BLaER1 treated with 17β-estradiol and CSF1 and Interleukin-3, amounts not matched to agents 10 nM and 100 nM (cell line): ENCODE data around the gene CYP2D6.
"Not testable (repeated sequence)": the region's sequence is repeated elsewhere in the genome, so short reads cannot be mapped to it uniquely, and the experiment has no call there.

Experiments
- H3K27ac ChIP-seq, 11 experiments: shearing (Covaris generic); formaldehyde crosslinking; 2 replicates each; pipeline ENCODE4 v1.8.1; 2022
- H3K27me3 ChIP-seq, 11 experiments: shearing (Covaris generic); formaldehyde crosslinking; 2 replicates each; pipeline ENCODE4 v1.8.1; 2022
- H3K36me3 ChIP-seq, 11 experiments: shearing (Covaris generic); formaldehyde crosslinking; 2 replicates each; pipeline ENCODE4 v1.8.1; 2022
- H3K4me1 ChIP-seq, 10 experiments: shearing (Covaris generic); formaldehyde crosslinking; 2 replicates each; pipeline ENCODE4 v1.8.1; 2022
- H3K4me2 ChIP-seq, 11 experiments: shearing (Covaris generic); formaldehyde crosslinking; 2 replicates each; pipeline ENCODE4 v1.8.1; 2022
- H3K4me3 ChIP-seq, 10 experiments: shearing (Covaris generic); formaldehyde crosslinking; 2 replicates each; pipeline ENCODE4 v1.8.1; 2022
- H3K9ac ChIP-seq, 11 experiments: shearing (Covaris generic); formaldehyde crosslinking; 2 replicates each; pipeline ENCODE4 v1.8.1; 2022
- H3K9me3 ChIP-seq, 11 experiments: shearing (Covaris generic); formaldehyde crosslinking; replicated peaks in 1 of 11; 2 replicates each; pipeline ENCODE4 v1.8.1; 2022
- H4K20me1 ChIP-seq, 11 experiments: shearing (Covaris generic); formaldehyde crosslinking; 2 replicates each; pipeline ENCODE4 v1.8.1; 2022
- Cebpa-rat ChIP-seq, 11 experiments: shearing (Covaris generic); IDR thresholded peaks; 2 replicates each; pipeline ENCODE4 v1.8.1; 2022

Gene CYP2D6

DNA sequence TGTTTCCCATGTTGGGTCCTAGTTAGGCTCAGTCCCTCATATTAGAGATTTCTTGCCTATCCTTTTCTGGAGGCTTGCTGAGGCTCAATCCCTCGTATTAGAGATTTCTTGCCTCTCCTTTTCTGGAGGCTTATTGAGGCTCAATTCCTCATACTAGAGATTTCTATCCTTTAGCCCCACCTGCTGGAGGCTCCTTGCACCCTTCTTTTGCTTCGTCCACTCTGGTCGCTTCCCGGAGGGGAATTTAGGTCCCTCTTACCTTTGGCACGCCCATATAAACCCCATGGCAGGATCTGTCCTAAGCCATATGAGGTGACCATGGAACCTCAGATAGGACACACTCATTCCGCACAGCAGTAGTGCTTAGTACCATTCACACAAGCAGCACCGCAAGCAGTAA, 15.9 kb downstream of the CYP2D6 start:
- Histone ChIP-seq H3K9ac (no peak overlapping the region), H3K4me1 (peaks cover 1 to 18% (median 7%) of the 10 kb centered on the region in 10 experiments)
- no peak for TF ChIP-seq Cebpa-rat (IDR thresholded peaks at IDR 0.05)

DNA sequence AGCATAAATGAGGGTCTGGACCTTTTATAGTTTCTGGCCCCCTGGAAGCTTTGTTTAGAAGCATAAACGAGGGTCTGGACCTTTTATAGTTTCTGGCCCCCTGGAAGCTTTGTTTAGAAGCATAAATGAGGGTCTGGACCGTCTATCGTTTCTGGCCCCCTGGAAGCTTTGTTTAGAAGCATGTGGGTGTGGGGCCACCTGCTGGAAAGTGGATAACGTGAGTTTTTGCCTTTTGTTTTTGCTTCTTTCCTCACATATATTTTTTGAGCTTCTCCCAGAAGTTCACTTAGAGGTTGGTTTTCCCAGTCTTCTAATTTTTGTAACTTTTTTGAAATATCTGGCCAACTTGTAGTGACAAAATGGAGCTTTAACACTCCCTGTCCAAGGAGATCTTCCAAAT, 17.8 kb downstream of the CYP2D6 start:
- not testable (repeated sequence) for H4K20me1 ChIP-seq, H3K27me3 ChIP-seq, H3K4me3 ChIP-seq, H3K4me1 ChIP-seq, H3K9ac ChIP-seq, H3K27ac ChIP-seq, H3K4me2 ChIP-seq
- H3K36me3 ChIP-seq = peaks cover 12 to 36% (median 25%) of the 10 kb centered on the region in 11 experiments; a peak in 20 of 22 replicates
- H3K9me3 ChIP-seq = peaks cover 36 to 44% (median 41%) of the 10 kb centered on the region in 11 experiments

More for the DNA sequence above, 15.9 kb downstream of the CYP2D6 start:
- Histone ChIP-seq H3K4me2 (no peak overlapping the region), H4K20me1 (no peaks in the 10 kb centered on the region), H3K9me3 (peaks cover 36 to 46% (median 41%) of the 10 kb centered on the region in 11 experiments), H3K27me3 (no peaks in the 10 kb centered on the region), H3K27ac (no peak overlapping the region), H3K4me3 (peak overlapping the region in 4 of 10 experiments; percentile 5 to 28 (median 14); a peak in 4 of 20 replicates), H3K36me3 (peaks cover 9 to 36% (median 25%) of the 10 kb centered on the region in 11 experiments; a peak in 20 of 22 replicates)

DNA sequence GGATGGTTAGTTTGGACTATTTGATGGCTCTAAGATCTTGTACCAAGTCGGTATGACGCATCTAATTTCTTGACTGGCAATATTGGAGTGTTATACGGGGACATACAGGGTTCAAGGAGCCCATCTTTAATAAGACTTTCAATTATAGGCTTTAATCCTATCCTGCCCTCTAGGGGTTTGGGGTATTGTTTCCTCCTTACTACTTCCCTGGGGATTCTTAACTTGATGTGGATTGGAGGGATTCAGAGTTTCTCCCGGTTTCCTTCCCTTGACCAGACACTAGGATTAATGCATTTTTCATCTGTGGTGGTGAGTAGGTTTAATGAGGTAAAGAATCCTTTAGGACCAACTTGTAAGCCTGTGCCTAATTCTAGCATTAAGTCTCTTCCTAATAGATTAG, 18.8 kb downstream of the CYP2D6 start:
- no peak overlapping the region for H3K4me3 ChIP-seq
- H3K9me3 ChIP-seq = peaks cover 31 to 36% (median 31%) of the 10 kb centered on the region in 11 experiments
- H3K27me3 ChIP-seq = no peaks in the 10 kb centered on the region
- TF ChIP-seq Cebpa-rat (IDR thresholded peaks at IDR 0.05) = no peak
- H4K20me1 ChIP-seq = no peaks in the 10 kb centered on the region
- peak overlapping the region in 1 of 11 experiments; percentile 6; a peak in 1 of 22 replicates for H3K4me2 ChIP-seq
- no peak overlapping the region for H3K9ac ChIP-seq
- H3K27ac ChIP-seq = no peak overlapping the region
- H3K4me1 ChIP-seq = peaks cover 0 to 8% (median 0%) of the 10 kb centered on the region in 10 experiments; a peak in 4 of 20 replicates
- peaks cover 12 to 31% (median 23%) of the 10 kb centered on the region in 11 experiments; a peak in 20 of 22 replicates for H3K36me3 ChIP-seq

GRCh38 chr22:42108848-42109247, 21.8 kb downstream of the CYP2D6 start:
- no peak for TF ChIP-seq Cebpa-rat (IDR thresholded peaks at IDR 0.05)

DNA sequence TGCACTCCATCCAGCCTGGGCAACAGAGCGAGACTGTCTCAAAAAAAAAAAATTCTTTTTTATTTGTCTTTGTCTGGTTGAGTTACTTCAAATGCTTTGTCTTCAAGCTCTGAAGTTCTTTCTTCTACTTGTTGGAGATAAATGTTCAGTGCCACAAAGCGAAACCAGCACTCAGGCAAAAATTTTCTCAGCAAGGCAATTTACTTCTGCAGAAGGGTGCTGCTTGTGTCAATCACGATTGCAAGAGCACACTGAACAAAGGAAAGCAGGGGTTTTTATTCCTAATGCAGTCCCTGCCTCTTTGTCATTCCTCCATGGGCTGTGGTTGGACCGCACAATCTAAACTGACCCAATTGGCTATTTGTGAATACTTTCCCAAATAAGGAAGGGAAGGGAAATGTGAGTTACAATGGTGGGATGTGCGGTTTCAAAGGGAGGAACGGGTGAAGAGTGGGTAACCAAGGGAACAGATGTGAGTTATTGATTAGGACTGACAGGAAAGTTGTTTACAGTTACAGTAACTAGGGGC, 26.2 kb downstream of the CYP2D6 start:
- not testable (repeated sequence) for H3K27ac ChIP-seq, H4K20me1 ChIP-seq, H3K4me1 ChIP-seq, H3K9ac ChIP-seq, H3K4me2 ChIP-seq, H3K27me3 ChIP-seq
- H3K9me3 ChIP-seq = peaks cover 70 to 79% (median 71%) of the 10 kb centered on the region in 11 experiments
- H3K36me3 ChIP-seq = peaks cover 35 to 68% (median 51%) of the 10 kb centered on the region in 11 experiments
- peak overlapping the region in 5 of 10 experiments; percentile 2 to 22 (median 8); a peak in 1 of 20 replicates for H3K4me3 ChIP-seq

More at GRCh38 chr22:42108848-42109247, 21.8 kb downstream of the CYP2D6 start:
- no peak overlapping the region for H3K4me3 ChIP-seq
- H3K36me3 ChIP-seq = peaks cover 18 to 31% (median 22%) of the 10 kb centered on the region in 11 experiments; a peak in 21 of 22 replicates
- H3K4me2 ChIP-seq = no peak overlapping the region
- H3K4me1 ChIP-seq = peaks cover 0 to 8% (median 0%) of the 10 kb centered on the region in 10 experiments; a peak in 4 of 20 replicates
- H3K9me3 ChIP-seq = peaks cover 27 to 36% (median 29%) of the 10 kb centered on the region in 11 experiments
- H3K27me3 ChIP-seq = no peaks in the 10 kb centered on the region
- no peaks in the 10 kb centered on the region for H4K20me1 ChIP-seq
- no peak overlapping the region for H3K9ac ChIP-seq
- no peak overlapping the region for H3K27ac ChIP-seq

GRCh38 chr22:42101199-42101598, 29.4 kb downstream of the CYP2D6 start:
- no peak overlapping the region for H3K9ac ChIP-seq
- H3K27me3 ChIP-seq = no peaks in the 10 kb centered on the region

GRCh38 chr22:42091455-42091782, 39.2 kb downstream of the CYP2D6 start:
- H3K9me3 ChIP-seq = peaks cover 0 to 17% (median 12%) of the 10 kb centered on the region in 11 experiments; a peak in 18 of 22 replicates
- H3K4me1 ChIP-seq = peaks cover 17 to 25% (median 22%) of the 10 kb centered on the region in 10 experiments
- peak overlapping the region; percentile 27 to 98 (median 95); a peak in 21 of 22 replicates for H3K27ac ChIP-seq
- H3K4me2 ChIP-seq = peak overlapping the region; percentile 79 to 95 (median 86)
- peaks cover 0 to 28% (median 11%) of the 10 kb centered on the region in 11 experiments; a peak in 11 of 22 replicates for H4K20me1 ChIP-seq
- TF ChIP-seq Cebpa-rat (IDR thresholded peaks at IDR 0.05) = no peak
- peak overlapping the region; percentile 74 to 99 (median 96) for H3K9ac ChIP-seq
- H3K27me3 ChIP-seq = no peaks in the 10 kb centered on the region
- H3K36me3 ChIP-seq = peaks cover 15 to 28% (median 23%) of the 10 kb centered on the region in 11 experiments
- peak overlapping the region; percentile 66 to 96 (median 86) for H3K4me3 ChIP-seq

More at GRCh38 chr22:42101199-42101598, 29.4 kb downstream of the CYP2D6 start:
- no peak overlapping the region for H3K4me2 ChIP-seq
- peak overlapping the region in 1 of 10 experiments; percentile 0; a peak in 1 of 20 replicates for H3K4me3 ChIP-seq
- H3K36me3 ChIP-seq = peaks cover 32 to 77% (median 62%) of the 10 kb centered on the region in 11 experiments
- no peak overlapping the region for H3K27ac ChIP-seq
- no peak for TF ChIP-seq Cebpa-rat (IDR thresholded peaks at IDR 0.05)
- peaks cover 79 to 88% (median 79%) of the 10 kb centered on the region in 11 experiments for H3K9me3 ChIP-seq
- no peaks in the 10 kb centered on the region for H3K4me1 ChIP-seq
- no peaks in the 10 kb centered on the region for H4K20me1 ChIP-seq

GRCh38 chr22:42090596-42091454, 39.8 kb downstream of the CYP2D6 start, which contains the start of gene NDUFA6:
NDUFA6 (minus strand) TSS chr22:42090772; CDS start chr22:42090744, 28 bp downstream.
- no peak for TF ChIP-seq Cebpa-rat (IDR thresholded peaks at IDR 0.05)

More at GRCh38 chr22:42090596-42091454, 39.8 kb downstream of the CYP2D6 start, which contains the start of gene NDUFA6:
- Histone ChIP-seq H3K27ac (peak within 1 kb of the TSS; percentile 90 to 99 (median 95)), H3K27me3 (no peaks in the 10 kb centered on the region), H3K4me2 (peak within 1 kb of the TSS; percentile 80 to 95 (median 87)), H3K36me3 (peaks cover 21 to 34% (median 29%) of the 10 kb centered on the region in 11 experiments), H3K9me3 (peaks cover 0 to 17% (median 12%) of the 10 kb centered on the region in 11 experiments; a peak in 18 of 22 replicates), H3K9ac (peak within 1 kb of the TSS; percentile 90 to 99 (median 96)), H3K4me3 (peak within 1 kb of the TSS; percentile 74 to 96 (median 88)), H3K4me1 (peaks cover 17 to 28% (median 22%) of the 10 kb centered on the region in 10 experiments), H4K20me1 (peaks cover 0 to 34% (median 16%) of the 10 kb centered on the region in 11 experiments; a peak in 11 of 22 replicates)
